GM12873 (cell line): ENCODE results near the gene PPFIBP1.

Experiments
- TF ChIP-seq, protein P1 (sequence below): IDR thresholded peaks from 2 replicates; pipeline ENCODE4 v1.5.1; 2012; ENCODE audit warnings: low read depth, mild to moderate bottlenecking, moderate library complexity, low read length, control low read depth; ENCODE audit not compliant: insufficient read depth; ENCODE audit errors: missing control alignments

Gene PPFIBP1

DNA sequence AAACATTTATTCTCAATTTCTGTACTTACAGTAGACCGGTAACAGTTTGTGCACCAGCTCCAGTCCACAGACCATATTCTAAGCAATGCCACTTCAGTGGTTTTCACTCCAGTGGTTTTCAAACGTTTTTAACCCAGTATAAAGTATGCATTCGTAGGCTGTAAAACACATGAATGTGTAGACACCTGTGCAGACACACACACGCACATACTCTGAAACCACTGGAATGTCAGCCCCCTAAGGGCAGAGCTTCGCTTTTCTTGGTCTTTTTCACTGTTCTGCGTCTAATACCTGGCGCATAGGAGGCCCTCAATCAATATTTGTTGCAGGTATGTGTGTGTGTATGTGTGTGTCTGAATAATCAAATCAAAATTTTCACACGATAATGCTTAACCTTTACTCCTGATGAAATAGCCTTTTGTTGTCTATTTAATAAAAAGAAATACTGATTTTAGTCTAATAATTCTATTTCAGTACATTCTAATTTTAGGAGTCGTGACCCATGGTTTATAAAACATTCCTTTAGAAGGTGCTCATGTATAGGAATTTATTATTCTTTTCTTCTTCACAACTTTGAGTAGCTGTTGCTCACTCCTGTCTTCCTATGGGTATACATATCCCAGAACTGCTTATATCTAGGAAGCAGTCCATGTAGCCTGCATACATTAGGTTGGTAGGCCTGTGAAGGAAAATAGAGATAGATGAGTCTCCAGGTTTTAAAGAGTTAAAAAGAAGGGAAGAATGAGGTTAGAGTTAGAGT lies 98.6 kb downstream of the PPFIBP1 start:
- TF ChIP-seq, protein P1, sequence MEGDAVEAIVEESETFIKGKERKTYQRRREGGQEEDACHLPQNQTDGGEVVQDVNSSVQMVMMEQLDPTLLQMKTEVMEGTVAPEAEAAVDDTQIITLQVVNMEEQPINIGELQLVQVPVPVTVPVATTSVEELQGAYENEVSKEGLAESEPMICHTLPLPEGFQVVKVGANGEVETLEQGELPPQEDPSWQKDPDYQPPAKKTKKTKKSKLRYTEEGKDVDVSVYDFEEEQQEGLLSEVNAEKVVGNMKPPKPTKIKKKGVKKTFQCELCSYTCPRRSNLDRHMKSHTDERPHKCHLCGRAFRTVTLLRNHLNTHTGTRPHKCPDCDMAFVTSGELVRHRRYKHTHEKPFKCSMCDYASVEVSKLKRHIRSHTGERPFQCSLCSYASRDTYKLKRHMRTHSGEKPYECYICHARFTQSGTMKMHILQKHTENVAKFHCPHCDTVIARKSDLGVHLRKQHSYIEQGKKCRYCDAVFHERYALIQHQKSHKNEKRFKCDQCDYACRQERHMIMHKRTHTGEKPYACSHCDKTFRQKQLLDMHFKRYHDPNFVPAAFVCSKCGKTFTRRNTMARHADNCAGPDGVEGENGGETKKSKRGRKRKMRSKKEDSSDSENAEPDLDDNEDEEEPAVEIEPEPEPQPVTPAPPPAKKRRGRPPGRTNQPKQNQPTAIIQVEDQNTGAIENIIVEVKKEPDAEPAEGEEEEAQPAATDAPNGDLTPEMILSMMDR = no peak

DNA sequence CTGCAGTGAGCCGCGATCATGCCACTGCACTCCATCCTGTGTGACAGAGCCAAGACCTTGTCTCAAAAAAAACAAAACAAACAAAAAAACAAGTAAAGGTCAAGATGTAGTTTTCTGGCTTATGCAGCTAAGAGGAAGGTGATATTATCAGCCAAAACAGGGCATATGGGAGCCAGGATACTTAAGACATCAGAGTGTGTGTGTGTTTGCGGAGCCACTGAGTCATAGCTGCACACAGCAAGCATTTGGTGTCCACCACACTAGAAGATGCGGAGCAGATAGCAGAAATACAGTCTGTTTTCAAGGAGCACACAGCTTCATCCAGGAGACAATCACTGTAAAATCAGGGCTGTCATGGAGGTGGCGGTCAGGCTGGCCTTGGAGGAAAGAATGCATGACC lies 99.6 kb downstream of the PPFIBP1 start:
- TF ChIP-seq, protein P1 = no peak

DNA sequence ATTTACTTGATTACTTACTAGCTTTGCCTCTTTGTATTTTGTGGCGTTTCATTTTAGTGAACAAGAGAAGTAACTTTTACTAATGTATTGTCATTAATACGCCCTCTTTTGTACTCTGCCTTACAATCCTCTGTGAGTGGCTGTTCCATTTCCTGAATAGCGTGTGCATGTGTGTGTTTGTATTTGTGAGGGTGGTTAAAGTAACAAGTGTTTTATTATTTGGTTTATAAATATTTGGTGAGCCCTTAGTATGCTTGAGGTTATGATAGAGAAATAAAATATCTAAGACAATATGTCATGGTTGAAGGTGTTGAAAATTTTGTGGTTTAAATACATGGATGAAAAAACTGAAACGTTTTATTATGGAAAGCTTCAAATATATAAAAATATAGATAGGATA lies 100.6 kb downstream of the PPFIBP1 start:
- TF ChIP-seq, protein P1 = no peak

DNA sequence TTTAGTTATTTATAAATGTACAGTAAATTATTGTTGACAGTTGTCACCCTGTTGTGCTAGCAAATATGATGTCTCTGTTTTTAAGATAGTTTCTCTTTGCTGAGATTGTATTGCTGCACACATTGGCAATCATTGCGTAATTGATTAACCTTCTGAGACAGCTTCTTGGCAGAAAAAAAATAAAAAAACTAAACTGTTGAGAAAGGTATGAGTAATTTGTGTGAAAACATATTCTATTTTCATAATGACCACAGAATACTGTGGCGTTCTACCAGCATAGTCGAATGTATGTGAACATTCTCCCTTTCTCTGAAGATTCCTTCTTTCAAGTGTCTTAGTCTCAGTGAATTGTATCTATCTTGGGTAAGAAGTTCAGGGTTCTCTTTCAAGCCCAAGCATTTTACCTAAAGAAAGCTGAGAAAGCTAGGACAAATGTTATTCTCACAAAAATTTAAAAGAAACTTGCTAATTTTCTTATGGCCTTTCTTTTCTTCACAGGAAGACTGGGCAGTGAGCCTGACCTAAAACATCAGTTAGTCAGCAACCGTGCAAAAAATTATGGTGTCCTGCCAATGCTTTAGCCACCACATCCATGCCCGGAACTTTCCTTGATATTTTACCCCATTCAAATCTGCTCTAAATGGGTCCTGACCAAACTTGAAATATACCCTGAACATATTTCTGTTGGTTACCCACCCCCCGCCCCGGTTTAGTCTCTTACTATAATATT lies 103.3 kb downstream of the PPFIBP1 start:
- TF ChIP-seq, protein P1 = no peak

DNA sequence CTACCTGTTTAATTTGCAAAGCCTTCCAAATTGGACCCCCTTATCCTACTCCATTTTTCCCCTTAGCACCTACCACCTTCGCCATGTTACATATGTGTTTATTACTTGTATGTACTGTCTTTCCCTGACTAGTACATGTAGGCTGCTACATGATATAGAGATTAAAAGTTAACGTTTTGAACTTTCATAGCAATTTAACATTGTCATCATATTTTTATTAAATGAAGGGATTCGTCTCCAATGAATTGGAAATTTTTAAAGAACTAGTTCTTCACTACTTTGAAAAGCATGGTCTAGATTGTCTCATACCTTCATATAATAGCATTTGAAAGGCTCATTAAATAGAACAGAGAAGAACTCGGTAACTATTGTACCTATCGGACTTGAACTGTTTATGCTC lies 107.4 kb downstream of the PPFIBP1 start:
- TF ChIP-seq, protein P1 = no peak

DNA sequence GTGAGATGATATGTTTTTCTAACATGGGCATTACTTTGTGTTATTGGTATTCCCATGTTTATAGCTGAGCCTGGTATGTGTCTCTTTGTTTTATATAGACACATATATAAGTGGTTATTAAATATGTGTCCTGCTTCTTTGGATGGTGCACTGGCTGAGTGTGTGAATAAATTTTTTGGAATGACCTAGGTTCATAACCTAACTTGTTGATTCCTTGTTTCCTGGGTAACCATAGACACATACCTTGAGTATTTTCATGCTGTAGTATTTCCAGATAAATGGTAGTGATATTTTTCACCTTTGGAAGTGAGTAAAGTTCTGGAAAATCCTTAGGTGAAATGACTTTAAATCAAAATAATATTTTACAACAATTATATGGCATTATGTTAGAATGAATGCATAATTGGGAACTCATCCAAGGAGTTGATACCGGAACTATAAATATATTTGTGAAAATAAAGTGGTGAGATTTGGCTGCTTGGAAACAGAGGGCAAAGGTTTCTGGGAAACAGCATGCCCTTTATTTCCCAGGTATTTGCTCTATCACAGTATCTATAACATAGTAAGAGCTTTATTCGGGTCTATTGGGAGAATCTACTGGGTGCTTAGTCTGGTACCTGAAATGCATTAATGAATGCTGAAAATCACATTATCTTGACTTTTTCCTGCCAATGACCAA lies 107.9 kb downstream of the PPFIBP1 start:
- TF ChIP-seq, protein P1 = no peak

DNA sequence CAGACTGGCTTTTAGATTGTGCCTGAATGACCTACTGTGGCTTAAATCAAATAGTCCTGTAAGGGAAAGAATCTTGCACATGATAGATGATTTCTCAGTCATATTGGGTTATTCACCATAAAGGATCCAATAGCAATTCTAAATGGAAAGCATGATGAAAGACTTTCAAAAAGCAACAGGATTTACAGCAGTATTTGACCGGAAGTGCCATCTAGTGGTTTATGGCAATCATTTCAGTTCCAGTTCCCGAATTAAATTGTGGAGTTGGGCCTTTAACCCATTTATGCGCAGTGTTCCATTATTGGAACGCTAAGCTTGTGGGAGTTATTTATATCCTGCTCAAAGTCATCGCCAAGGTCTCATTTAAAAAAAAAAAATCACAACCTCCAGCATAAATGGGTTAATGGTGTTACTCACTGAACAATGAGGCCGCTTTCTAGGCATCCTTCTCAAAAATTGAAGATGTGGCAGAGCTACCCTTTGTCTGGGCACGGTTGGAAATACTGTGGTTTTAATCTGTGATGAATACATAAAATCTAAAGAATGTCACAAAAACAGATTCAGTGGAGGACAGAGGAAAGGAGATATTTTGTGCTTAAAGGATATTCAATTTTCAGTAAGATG lies 111.5 kb downstream of the PPFIBP1 start:
- TF ChIP-seq, protein P1 = peak; percentile 59
